Suprapubic skin (tissue), 4 donors: ENCODE results near the gene IL19. TPM values are rescaled to one million over a fixed set of nuclear protein-coding genes. Genes with fewer than 3 reads are reported as not detected.

Experiments used
- DNase-seq, 2 donors: peaks; one replicate each; pipeline ENCODE4 v3.0.0-alpha.2; 2019; ENCODE audit warnings: low spot score in 2 of 2
- H3K27ac ChIP-seq: fragments of 200-600 bp; sonication (generic); one replicate; pipeline ENCODE4 v1.5.1; 2019
- H3K27me3 ChIP-seq: fragments of 200-600 bp; sonication (generic); one replicate; pipeline ENCODE4 v1.5.1; 2019
- H3K36me3 ChIP-seq: fragments of 200-600 bp; sonication (generic); one replicate; pipeline ENCODE4 v1.5.1; 2019
- H3K4me1 ChIP-seq: fragments of 200-600 bp; sonication (generic); one replicate; pipeline ENCODE4 v1.5.1; 2019
- H3K4me3 ChIP-seq: fragments of 200-600 bp; sonication (generic); one replicate; pipeline ENCODE4 v1.5.1; 2019; ENCODE audit warnings: mild to moderate bottlenecking
- H3K9me3 ChIP-seq: fragments of 200-600 bp; sonication (generic); one replicate; pipeline ENCODE4 v1.5.1; 2019
- CTCF ChIP-seq, 2 donors: fragments of 200-600 bp in 1 of 2; fragments of 450-650 bp in 1 of 2; sonication (generic) in 1 of 2; IDR thresholded peaks; one replicate each; pipeline ENCODE4 v1.5.1; 2016 to 2019; ENCODE audit warnings: antibody characterized with exemption in 2 of 2, mild to moderate bottlenecking in 1 of 2, moderate library complexity in 1 of 2
- EP300 ChIP-seq: sonication (generic); formaldehyde crosslinking; IDR thresholded peaks from one replicate; pipeline ENCODE4 v1.6.1; 2017; ENCODE audit warnings: antibody characterized with exemption
- POLR2A ChIP-seq, 2 donors: fragments of 450-650 bp; IDR thresholded peaks; one replicate each; pipeline ENCODE4 v1.6.1; 2017; ENCODE audit warnings: antibody characterized with exemption in 2 of 2, mild to moderate bottlenecking in 2 of 2, moderate library complexity in 2 of 2
- POLR2AphosphoS5 ChIP-seq, 3 donors: sonication (generic); formaldehyde crosslinking; IDR thresholded peaks; one replicate each; pipeline ENCODE4 v1.6.1; 2017; ENCODE audit warnings: antibody characterized with exemption in 3 of 3
- WGBS: methylation state at CpG from one replicate; pipeline ENCODE4 v1.1.5; 2018; 5-methylcytosine and 5-hydroxymethylcytosine counted together
- total RNA-seq, 4 donors: library from RNA; depleted of rRNA; stranded (reverse); fragments of >200 nt; gene quantifications; one replicate each; pipeline ENCODE4 v1.1.0, GENCODE V29; 2016

IL19 gene
- total RNA-seq, 4 donors from 2014 or later: not detected

- Histone ChIP-seq H3K27ac (no peak overlapping the region), H3K4me1 (peaks cover 48% of the 10 kb centered on the region), H3K9me3 (no peaks in the 10 kb centered on the region), H3K4me3 (no peak overlapping the region), H3K36me3 (peaks cover 18% of the 10 kb centered on the region), H3K27me3 (no peaks in the 10 kb centered on the region)
- TF ChIP-seq CTCF (IDR thresholded peaks at IDR 0.05): peak in 1 of 2 donors; percentile 53
- TF ChIP-seq EP300: no peak
- 76% methylated on average over 9 of the region's 9 CpGs for WGBS
- peak in 1 of 2 donors; percentile 47 for DNase-seq
Measured at GRCh38 chr1:206725109-206725963, 45.2 kb upstream of the IL19 start.

- Histone ChIP-seq H3K4me1 (peaks cover 41% of the 10 kb centered on the region), H3K36me3 (peaks cover 46% of the 10 kb centered on the region), H3K9me3 (no peaks in the 10 kb centered on the region), H3K27me3 (no peaks in the 10 kb centered on the region), H3K4me3 (no peak overlapping the region), H3K27ac (no peak overlapping the region)
- TF ChIP-seq POLR2AphosphoS5 (IDR thresholded peaks at IDR 0.05) (no peak), POLR2A (IDR thresholded peaks at IDR 0.05) (no peak), EP300 (no peak), CTCF (IDR thresholded peaks at IDR 0.05) (no peak)
- DNase-seq: no peak
- 78% methylated on average over 8 of the region's 8 CpGs for WGBS
Measured at GRCh38 chr1:206727981-206728696, 42.4 kb upstream of the IL19 start.

GRCh38 chr1:206728697-206728987, 41.9 kb upstream of the IL19 start:
- no peak for DNase-seq
- Histone ChIP-seq H3K27ac (no peak overlapping the region), H3K36me3 (peaks cover 51% of the 10 kb centered on the region), H3K27me3 (no peaks in the 10 kb centered on the region), H3K9me3 (no peaks in the 10 kb centered on the region), H3K4me1 (peaks cover 36% of the 10 kb centered on the region), H3K4me3 (no peak overlapping the region)
- no peak for TF ChIP-seq POLR2A (IDR thresholded peaks at IDR 0.05)
- TF ChIP-seq POLR2AphosphoS5 (IDR thresholded peaks at IDR 0.05): no peak
- TF ChIP-seq EP300: no peak
- no peak for TF ChIP-seq CTCF (IDR thresholded peaks at IDR 0.05)
- WGBS: no CpG with 5 or more reads among the region's 9 CpGs

GRCh38 chr1:206729050-206729449, 41.5 kb upstream of the IL19 start:
- no peak overlapping the region for H3K4me3 ChIP-seq
- DNase-seq: no peak
- 95% methylated on average over 3 of the region's 6 CpGs for WGBS
- H3K27ac ChIP-seq: no peak overlapping the region
- peaks cover 32% of the 10 kb centered on the region for H3K4me1 ChIP-seq
- peaks cover 55% of the 10 kb centered on the region for H3K36me3 ChIP-seq
- no peaks in the 10 kb centered on the region for H3K9me3 ChIP-seq
- no peak for TF ChIP-seq EP300
- TF ChIP-seq POLR2AphosphoS5 (IDR thresholded peaks at IDR 0.05): no peak
- no peak for TF ChIP-seq CTCF (IDR thresholded peaks at IDR 0.05)
- no peak for TF ChIP-seq POLR2A (IDR thresholded peaks at IDR 0.05)
- H3K27me3 ChIP-seq: no peaks in the 10 kb centered on the region

GRCh38 chr1:206729507-206729906, 41.1 kb upstream of the IL19 start:
- Histone ChIP-seq H3K27ac (no peak overlapping the region), H3K36me3 (peaks cover 56% of the 10 kb centered on the region), H3K4me1 (peaks cover 27% of the 10 kb centered on the region), H3K4me3 (no peak overlapping the region), H3K9me3 (no peaks in the 10 kb centered on the region), H3K27me3 (no peaks in the 10 kb centered on the region)
- no peak for DNase-seq
- TF ChIP-seq CTCF (IDR thresholded peaks at IDR 0.05): no peak
- no peak for TF ChIP-seq POLR2AphosphoS5 (IDR thresholded peaks at IDR 0.05)
- TF ChIP-seq EP300: no peak
- TF ChIP-seq POLR2A (IDR thresholded peaks at IDR 0.05): no peak
- 100% methylated on average over 3 of the region's 3 CpGs for WGBS
